HG02973 (cell line): Measurements from ENCODE around the gene ESYT2.
"Not testable (repeated sequence)": the region's sequence is repeated elsewhere in the genome, so short reads cannot be mapped to it uniquely, and the experiment has no call there.

Experiments
- ATAC-seq: cut with Tn5 transposase; IDR thresholded peaks from one replicate; pipeline ENCODE4 v1.9.1; 2021; ENCODE audit warnings: moderate library complexity; ENCODE audit not compliant: unreplicated experiment

ESYT2 gene

GRCh38 chr7:158727690-158728089, 101.6 kb downstream of the ESYT2 start:
- no peak for ATAC-seq

GRCh38 chr7:158726277-158726807, 103.0 kb downstream of the ESYT2 start:
- ATAC-seq = no peak

GRCh38 chr7:158725506-158725800, 103.9 kb downstream of the ESYT2 start:
- ATAC-seq = no peak

- no peak for ATAC-seq
Measured at GRCh38 chr7:158724658-158725505, 104.4 kb downstream of the ESYT2 start.

- no peak for ATAC-seq
Measured at GRCh38 chr7:158723714-158724385, 105.5 kb downstream of the ESYT2 start.

DNA sequence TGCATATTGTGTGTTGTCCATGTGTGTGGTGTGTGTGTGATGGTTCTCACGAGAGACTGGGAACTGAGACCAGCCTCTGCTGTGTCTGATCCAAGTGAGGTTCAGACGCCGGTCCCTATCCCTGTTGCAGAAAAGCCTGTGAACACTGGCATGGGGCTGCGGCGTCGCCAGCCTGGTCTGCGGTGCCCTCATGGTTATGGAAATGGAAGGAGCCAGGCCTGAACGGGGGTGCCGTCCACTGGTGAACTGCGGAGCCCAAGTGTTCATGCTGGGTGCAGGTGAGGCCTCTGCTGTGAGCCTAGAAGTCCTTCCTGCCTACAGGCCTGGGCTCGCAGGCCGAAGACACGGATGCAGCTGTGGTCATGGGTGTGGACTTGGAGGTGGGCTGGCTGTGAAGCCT, 106.0 kb downstream of the ESYT2 start:
- ATAC-seq = no peak

GRCh38 chr7:158722574-158723237, 106.6 kb downstream of the ESYT2 start:
- ATAC-seq = no peak

DNA sequence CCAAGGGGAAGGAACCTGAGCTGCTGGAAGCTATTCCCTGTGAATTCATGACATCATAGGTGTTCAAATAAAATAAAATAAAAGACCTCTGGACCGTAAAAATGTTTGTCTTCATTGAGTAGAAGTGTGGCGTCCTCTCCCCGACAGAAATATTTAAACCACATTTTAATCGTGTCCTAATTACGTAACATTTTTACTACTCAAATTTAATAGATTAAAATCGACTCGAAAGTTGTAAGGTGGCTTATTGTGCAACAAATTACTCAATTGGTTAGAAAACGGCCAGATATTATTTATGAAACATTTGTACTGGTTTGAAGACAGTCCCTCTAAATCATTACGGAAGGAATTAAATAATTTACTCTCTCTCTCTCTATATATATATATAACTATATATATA, 109.2 kb downstream of the ESYT2 start:
- ATAC-seq = no peak

- no peak for ATAC-seq
Measured at GRCh38 chr7:158716802-158717201, 112.5 kb downstream of the ESYT2 start.

GRCh38 chr7:158710651-158711102, 118.6 kb downstream of the ESYT2 start:
- no peak for ATAC-seq

GRCh38 chr7:158707610-158708009, 121.7 kb downstream of the ESYT2 start:
- ATAC-seq = no peak

GRCh38 chr7:158706710-158707590, 122.4 kb downstream of the ESYT2 start:
- no peak for ATAC-seq

DNA sequence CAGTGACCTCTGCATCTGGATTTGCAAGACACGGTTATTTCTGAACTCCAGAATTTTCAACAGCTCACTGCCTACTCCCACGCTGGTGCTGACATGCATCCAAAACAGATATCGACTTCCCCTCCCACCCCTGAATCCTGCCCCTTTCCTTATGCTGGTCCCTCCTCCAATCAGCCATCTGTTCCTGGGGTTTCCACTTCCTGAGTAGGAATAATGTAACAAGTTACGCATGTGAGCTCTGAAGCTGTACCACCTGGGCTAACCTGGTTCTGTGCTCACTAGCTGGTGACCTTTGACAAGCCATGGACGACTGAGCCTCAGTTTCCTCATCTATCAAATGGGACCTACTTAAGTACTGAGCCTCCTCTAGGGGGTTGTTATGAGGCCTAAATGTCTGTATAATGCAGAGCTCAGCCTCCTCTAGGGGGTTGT, 123.0 kb downstream of the ESYT2 start:
- ATAC-seq = no peak

- ATAC-seq = no peak
Measured at GRCh38 chr7:158705234-158705850, 124.0 kb downstream of the ESYT2 start.

- ATAC-seq = peak; percentile 96
Measured at GRCh38 chr7:158704524-158705233, 124.6 kb downstream of the ESYT2 start, which contains the start of gene NCAPG2. TSS of gene NCAPG2 (minus strand) at chr7:158704804. CDS start at chr7:158701899, 2,905 bp downstream.

GRCh38 chr7:158703679-158704523, 125.4 kb downstream of the ESYT2 start:
- ATAC-seq = not testable (repeated sequence)

DNA sequence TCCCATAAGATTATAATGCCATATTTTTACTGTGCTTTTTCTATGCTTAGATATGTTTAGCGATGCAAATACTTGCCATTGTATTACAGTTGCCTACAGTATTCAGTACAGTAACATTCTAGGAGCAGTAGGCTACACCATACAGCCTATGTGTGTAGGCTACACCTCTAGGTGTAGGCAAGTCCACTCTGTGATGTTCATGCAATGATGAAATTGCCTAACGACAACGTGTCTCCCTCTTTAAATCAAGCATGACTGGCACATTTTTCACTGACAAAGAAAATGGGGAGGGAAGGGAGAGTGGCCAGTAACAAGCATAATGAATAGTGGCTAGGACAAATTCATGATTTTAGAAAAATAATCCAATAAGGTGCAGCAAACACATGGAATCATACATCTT, 126.4 kb downstream of the ESYT2 start:
- ATAC-seq = no peak

GRCh38 chr7:158702196-158702595, 127.1 kb downstream of the ESYT2 start:
- ATAC-seq = no peak
